Measurements from ENCODE around the gene GDF11. TPM values are rescaled to one million over a fixed set of nuclear protein-coding genes. Genes with fewer than 3 reads are reported as not detected.

Gene GDF11
- total RNA-seq, 1 donor from 2014 or later: 5.8 TPM

DNA sequence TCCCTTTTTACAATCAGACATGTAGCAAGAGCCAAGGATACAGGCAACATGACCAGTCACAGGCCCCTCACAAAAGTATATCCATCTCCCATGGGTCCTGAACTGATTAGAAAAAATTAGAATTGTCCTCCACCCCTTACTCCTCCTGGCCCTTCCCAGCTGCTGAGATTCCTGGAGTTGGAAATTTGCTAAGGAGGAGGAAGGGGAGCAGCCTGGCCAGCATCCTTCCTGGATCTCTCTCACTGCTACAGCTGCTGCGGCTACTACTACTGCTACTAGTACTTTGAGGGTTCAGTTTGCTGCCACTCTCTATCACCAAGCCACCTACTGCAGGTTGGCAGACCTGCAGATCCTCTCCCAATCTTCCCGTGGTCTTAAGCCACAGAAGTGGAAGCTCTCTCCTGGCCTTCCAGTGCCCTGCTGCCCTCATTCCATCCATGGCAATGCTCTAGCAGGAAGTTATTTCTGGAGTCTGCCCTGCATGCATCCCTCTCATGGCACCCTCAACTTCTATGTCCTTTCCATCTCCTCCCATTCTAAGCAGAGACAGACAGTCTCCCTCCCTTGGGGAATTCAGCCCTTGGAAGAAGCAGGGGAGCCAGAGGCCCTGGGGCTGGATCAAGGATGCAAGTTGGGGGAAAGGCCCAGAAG lies 36.2 kb upstream of the GDF11 start:
- DNase-seq (ENCODE audit: low spot score): no peak

DNA sequence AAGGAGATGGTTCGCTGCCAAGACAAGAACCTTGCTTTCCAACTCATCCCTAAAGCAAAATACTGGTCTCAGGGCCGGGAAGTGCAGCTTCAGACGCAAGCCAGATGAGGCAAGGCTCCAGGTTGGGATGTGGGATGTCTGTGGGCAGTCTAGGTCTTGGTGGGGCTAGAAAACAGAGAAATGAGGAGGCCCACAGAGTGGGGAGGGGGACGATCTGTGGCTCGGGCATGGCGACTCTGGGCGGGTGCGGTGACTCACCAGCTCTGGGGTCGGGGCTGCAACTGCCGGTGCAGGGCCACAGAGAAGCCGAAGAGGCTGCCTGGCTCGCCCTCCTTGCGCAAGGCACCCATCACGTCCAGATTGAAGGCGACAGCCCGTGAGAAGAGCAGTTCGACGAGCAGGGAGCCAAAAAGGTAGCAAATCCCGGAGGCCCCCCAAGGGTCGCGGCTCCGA lies 35.7 kb upstream of the GDF11 start:
- no peak for DNase-seq (ENCODE audit: low spot score)

DNA sequence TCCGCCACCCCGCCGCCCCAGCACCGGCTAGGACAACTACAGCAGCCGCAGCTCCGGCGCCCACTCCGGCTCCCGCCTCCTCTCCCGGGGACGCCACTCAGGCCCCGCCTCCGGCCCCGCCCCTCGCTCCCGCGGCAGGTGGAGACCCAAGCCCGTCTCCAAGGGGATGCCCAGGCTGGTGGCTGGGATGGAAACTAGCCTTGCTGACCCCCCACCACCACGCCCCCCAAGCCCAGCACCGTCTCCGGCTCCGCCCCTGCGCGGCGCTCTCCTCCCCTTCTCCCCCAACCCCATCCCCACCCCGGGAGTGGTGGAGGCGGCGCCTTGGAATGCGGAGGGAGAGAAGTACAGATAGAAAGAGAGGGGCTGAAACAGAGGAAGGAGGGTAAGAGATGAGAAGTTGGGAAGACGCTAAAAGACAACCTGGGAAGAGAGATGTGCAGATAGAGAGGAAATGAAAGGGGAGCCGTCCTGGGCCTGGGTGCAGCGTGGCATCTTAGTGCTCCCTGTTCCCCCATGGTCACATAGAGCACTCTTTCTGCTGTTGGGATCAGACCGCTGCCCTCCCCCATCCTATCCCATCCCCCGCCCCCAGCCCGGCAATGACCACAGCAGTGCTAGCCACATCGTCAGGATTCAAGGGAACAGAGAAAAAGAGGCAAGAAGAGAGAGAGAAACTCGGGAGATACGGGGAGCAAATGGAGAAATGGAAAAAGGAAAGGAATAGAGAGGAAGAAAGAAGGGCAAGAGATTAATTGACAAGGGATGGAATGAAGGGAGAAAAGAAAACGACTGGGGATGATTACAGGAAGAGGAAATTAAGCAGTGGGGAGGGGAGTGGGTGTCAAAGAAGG lies 34.9 kb upstream of the GDF11 start, which contains the start of gene ITGA7:
TSS of gene ITGA7 (minus strand) at position 64 of the 854 bp plus-strand sequence. CDS start 222 bp downstream, outside the sequence.
- DNase-seq (ENCODE audit: low spot score): no peak

DNA sequence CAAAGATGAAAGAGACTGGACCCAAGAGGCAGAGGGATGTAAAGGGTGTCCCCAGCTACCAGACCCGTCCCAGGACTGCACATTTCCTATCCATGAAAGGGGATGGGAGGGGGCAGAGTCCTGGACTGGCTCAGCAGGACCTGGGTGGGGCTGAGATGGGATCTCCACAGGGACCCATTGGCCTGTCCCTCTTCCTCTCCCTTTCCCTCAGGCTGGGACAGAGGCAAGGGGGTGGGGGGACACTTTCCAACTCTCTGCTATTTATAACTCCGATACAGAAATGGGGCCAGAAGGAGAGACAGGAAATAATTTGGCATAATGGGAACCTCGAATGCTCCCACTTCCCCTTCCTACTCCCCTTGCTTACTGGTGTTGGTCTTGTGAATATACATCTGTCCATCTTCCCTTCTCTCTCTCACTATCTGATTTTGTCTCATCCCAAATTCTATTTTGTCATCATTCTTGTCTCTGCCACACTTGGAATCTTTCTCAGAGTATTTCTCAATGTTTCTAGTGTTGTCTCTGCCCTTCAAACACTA lies 34.2 kb upstream of the GDF11 start:
- no peak for DNase-seq (ENCODE audit: low spot score)

DNA sequence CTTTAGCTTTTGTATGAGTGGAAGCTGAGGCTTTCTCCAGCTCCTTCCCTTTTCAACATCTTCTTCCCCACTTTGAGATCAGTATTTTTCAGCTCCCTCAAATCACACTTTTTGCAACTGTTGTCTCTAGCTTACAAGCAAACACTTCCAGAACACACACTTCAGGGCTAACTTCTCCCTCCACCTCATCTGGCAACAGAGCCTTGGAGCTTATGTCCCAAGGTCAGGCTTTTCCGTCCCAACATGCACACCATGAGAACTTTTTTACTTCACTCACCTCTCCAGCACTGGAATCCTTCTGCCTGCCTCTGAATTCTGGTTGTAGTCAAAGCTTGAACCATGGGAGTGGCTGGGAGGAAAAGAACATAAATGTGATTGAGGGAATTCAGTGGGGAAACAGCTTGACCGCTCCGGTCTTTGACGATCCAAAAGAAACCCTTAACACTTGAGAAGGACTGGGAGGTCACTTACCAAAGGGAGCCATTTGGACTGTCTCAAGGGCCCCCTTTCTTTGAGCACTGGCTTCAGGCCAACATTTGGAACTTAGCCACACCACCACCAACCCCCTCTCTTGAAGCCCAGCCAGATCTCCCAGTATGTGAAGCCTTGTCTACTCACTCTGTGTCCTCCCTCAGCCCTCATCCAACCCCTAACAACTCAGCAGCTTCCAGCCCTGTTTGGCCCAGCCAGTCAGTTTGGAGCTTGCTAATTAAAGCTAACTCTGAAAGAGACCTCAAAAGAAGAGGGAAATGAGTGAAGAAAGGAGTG lies 31.0 kb upstream of the GDF11 start:
- DNase-seq (ENCODE audit: low spot score): no peak

DNA sequence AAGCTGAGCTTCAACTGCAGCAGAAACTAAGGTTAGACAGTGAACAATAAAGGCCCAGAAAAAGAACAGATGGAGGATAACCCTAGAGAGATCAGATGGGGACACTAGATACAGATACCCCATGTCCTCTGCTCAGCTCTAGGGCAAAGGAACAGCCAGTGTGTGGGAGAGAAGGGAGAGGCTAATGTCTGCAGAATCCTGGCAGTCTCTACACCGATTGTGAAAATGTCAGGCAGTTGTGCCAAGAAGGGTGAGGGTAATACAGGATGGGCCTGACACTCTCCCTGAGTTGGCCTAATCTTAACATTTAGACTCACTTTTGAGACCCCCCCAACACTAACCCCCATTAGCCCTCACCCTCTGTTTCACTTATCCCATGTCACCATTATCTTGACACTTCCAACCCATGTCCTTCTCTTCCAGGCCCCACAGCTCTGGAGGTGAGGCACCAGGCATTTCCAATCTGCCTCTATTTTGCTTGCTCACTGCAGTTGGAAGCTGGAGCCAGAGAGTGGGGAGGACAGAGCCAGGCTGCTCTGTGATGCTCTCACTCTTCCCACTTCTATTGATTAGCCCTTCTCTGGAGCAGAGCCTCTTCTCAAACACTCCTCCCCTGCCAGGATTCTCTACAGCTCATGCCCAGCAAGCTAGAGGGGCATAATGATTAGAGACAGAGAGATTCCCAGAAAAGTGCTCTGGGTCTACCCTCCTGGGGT lies 30.1 kb upstream of the GDF11 start:
- DNase-seq (ENCODE audit: low spot score): no peak

DNA sequence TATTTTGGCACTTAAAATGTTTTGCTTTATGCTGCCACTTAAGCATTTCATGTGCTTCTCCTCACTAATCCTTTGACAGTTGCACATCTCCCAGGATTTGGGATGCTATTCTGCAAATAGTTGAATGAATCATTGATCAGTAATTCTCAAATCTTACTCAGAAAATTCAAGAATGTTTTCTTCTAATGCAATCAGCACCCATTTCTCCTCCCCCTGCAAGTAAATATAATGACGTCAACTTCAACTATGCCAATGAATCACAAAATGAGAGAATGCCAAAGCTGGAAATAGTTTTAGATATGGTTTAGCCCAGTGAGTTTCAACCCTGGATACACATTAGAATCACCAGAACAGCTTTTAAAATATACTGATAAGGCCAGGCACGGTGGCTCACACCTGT lies 29.2 kb upstream of the GDF11 start:
- no peak for DNase-seq (ENCODE audit: low spot score)

DNA sequence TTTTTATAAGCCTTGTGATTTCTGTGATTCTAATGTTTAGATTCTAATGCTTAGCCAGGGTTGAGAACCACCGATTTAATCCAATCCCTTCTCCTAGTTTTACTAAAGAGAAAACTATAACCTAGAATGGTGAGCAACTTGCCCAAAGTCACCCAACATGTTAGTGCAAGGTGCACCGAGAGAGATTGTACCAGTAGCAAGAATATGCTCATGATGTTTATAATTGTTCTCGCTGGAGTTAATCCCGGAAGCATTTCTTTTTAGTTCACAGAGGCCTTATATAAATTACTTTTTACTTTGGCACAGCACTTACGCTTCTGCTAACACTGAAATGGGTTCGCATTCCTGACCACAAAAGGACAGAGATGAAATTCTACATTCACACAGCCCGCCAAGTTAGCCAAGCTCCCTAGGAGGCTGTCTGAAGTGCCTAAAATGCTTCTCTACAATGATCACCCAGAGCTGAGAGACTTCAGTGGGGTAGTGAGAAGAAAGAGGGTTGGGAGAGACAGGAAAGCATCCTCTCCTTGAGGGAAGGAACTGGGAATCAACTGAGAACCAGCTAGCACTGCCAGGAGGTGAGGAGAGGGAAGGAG lies 27.7 kb upstream of the GDF11 start:
- DNase-seq (ENCODE audit: low spot score): no peak

DNA sequence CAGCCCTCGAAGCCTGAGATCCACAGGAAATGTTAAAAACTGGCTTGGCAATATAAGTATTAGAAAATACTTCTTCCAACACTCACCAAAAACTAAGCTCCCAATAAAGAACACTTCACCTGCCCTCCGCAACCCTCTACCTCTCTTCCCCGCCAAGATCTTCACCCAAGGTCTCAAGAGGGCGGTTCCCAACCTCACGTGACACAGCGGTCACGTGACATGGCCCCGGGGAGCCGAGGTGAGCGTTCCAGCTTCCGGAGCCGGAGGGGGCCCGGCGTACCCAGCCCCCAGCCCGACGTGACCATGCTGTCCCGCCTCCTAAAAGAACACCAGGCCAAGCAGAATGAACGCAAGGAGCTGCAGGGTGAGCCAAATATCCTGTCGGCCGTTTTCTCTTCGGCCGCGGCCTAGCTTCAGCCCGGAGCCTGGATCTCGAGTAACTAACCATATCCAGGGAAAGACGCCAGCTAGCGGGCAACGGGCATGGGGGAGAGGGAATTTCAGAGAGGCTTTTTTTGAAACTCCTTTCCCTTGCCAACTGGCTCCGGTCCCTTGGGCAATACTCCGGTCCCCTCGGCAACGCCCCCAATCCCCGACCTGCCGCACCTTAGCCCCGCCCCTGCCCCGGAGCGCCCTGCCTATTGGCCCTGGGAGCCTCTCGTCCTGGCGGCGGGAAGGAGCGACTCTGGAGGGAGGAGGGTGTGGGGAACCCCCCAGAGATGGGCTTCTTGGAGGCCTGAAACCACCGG lies 26.9 kb upstream of the GDF11 start, which contains the start of gene BLOC1S1:
TSS of gene BLOC1S1 (plus strand) at position 214 of the 749 bp plus-strand sequence. CDS start at position 220, 6 bp downstream.
- DNase-seq (ENCODE audit: low spot score): peak; percentile 97

DNA sequence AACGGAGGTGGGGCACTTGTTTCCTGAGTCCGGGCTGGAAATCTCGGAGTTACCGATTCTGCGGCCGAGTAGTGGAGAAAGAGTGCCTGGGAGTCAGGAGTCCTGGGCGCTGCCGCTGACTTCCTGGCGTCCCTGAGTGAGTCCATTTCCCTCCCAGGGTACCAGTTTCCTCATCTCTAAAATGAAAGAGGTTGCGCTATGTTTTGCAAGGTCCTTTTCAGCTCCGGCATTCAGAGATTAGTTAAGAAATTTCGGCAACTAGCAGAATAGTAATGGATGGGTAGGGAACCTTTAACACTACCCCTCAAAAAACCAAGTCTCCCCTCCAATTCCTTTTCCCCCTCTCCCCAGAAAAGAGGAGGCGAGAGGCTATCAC lies 26.4 kb upstream of the GDF11 start:
- DNase-seq (ENCODE audit: low spot score): no peak

DNA sequence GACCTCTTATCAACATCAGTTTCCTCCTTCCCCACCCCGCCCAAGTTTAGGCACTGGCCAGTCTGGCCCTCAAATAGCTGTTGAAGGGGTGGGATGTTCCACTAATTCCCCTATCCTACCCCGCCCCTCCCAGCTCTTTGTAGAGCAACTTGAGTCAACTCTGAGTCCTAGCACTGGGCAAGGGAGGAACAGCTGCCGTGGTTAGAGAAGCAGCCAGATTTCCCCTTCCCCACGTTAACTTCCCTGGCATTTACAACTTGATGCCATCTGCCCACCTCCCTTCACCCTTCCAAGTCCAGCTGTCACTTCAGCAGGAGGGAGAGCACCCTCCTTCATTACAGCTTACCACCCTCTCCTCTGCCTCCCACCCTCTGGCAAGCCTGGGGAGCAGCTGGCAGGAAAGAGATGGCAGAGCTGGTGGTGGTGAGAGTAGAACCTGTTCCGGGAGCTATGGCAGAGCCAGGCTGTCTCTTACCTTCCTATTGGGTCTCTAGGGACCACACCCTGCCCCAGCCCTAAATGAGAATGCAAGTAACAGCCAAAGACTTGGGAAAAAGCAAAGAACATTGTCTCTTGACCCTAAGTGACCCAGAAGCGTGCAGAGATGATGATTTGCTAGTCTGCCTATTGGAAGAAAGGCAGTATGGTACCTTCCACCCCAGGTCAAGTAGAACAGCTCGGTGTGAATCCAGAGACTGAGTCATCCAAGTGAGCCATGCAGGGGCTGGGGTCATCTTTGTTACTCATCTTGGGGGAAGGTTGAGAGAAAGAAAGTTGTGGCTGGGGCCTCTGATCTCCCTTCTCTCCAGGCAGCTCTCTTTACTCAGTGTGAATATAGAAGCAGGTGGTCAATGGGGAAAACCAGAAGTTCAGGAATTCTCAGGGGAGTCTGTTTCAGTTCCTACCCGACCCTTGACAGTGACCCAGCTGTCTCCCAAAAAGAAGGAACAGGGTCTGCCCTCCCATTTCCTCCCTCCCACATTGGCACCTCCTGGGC lies 25.6 kb upstream of the GDF11 start:
- no peak for DNase-seq (ENCODE audit: low spot score)

DNA sequence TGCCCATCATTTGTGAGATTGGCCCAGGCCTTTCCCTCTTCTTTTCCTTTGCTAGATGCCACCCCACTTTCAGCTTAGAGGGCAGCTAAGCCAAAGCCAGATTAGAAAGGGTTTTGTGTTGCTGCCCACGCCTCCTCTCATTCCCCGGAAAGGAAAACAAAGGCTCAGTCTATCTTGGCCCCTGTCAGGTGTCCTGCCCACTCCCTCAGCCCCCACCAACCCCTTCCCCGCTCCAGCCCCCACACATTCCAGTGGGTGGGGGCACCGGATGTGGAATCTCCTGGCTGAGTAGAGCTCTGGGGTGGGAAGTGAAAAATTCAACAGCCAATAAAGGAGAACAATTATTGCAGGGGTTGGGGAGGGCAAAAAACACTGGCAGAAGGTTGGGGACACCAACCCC lies 24.9 kb upstream of the GDF11 start:
- no peak for DNase-seq (ENCODE audit: low spot score)

DNA sequence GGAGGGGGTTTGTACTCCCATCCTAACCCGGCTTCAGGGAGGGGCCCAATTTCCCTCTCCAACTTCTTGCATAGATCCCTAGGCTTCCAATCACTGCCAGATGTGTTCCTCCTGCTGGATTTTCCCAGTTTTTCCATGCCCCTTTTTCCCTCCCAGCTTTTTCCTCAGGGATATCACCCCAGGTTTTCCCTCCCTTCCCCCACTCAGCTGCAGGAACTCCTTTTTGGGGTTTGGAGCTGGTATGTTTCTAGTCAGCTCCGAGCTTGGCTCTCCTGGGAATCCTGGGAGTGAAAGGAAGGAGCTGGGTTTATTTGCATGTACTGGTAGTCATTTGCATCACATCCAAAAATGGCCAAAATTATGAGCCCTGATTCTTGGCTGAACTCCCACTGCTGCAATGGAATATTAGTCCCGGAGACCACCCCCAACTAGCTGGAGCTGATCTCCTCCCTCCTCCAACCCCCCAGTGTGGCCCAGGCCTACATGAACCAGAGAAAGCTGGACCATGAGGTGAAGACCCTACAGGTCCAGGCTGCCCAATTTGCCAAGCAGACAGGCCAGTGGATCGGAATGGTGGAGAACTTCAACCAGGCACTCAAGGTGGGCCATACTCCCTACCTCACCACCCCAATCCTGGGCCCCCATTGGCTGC lies 24.2 kb upstream of the GDF11 start:
- DNase-seq (ENCODE audit: low spot score): no peak

DNA sequence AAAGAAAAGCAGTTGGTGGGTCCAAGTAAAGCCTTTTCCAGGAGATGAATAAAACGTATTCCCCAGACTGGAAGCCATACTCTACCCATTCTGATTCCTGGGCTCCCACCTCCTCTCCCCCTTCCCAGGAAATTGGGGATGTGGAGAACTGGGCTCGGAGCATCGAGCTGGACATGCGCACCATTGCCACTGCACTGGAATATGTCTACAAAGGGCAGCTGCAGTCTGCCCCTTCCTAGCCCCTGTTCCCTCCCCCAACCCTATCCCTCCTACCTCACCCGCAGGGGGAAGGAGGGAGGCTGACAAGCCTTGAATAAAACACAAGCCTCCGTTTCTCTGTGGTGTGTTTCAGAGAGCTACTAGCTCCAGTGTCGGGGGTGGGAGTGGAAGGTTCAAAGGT lies 23.6 kb upstream of the GDF11 start:
- DNase-seq (ENCODE audit: low spot score): no peak

DNA sequence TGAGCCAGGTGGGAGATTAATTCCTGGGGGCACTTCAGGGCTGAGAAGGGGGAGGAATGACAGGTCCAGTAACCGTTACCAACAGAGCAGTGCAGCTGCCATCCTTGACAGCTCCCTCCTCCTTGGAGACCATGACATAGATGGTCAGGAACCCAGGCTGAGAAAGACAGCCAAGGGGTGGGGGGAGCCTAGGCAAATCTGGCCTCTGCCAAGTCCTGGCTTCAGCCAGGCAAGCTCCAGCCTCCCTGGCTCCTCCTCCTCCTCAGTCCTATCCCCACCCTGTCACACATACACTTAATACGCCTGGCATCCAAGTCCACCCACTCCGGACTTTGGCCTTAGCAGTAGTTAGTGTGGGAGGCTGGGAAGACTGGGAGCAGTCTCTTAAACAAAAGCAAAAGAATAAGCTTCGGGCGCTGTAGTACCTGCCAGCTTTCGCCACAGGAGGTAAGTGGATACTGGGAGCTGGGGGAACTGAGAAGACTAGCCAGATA lies 22.8 kb upstream of the GDF11 start, which contains the start of gene RDH5:
TSS of gene RDH5 (plus strand) at position 323 of the 494 bp plus-strand sequence. CDS start 792 bp downstream, outside the sequence.
- DNase-seq (ENCODE audit: low spot score): no peak

DNA sequence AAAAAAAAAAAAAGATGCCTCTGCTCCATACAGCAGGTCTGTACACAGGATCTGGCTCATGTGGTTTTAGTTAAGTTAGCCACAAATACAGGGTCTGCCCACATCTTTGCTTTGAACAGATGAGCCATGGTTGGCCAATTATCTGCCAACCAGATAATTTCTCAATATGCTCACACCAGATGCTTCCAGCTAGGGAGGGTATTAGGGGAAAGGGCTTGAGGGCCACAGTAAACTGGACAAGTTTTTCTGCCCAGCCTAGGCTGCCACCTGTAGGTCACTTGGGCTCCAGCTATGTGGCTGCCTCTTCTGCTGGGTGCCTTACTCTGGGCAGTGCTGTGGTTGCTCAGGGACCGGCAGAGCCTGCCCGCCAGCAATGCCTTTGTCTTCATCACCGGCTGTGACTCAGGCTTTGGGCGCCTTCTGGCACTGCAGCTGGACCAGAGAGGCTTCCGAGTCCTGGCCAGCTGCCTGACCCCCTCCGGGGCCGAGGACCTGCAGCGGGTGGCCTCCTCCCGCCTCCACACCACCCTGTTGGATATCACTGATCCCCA lies 22.0 kb upstream of the GDF11 start:
- no peak for DNase-seq (ENCODE audit: low spot score)

DNA sequence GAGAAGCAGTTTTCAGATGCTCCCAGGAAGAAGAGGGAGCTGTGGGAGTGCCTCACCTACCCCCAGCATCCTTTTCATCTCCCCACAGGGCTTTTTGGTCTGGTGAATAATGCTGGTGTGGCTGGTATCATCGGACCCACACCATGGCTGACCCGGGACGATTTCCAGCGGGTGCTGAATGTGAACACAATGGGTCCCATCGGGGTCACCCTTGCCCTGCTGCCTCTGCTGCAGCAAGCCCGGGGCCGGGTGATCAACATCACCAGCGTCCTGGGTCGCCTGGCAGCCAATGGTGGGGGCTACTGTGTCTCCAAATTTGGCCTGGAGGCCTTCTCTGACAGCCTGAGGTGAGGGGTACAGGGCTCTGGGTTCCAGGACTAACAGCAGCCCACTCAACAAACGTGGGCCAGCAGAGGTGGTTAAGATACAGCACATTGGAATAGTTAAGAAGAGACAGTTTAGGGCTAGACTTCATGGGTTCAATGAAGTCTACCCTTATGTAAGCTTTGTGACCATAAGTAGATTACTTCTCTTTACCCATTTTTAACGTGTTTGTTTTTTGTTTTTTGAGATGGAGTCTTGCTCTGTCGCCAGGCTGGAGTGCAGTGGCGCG lies 21.2 kb upstream of the GDF11 start:
- DNase-seq (ENCODE audit: low spot score): no peak

Measured in mesenteric fat pad (tissue), 1 donor.